ENCODE data around the gene RPGRIP1L.

RPGRIP1L gene

GRCh38 chr16:53576904-53577303 lies 126.8 kb downstream of the RPGRIP1L start:
- TF ChIP-seq SPI1 (IDR thresholded peaks at IDR 0.05; ENCODE audit: borderline replicate concordance, low read depth) = no peak
- TF ChIP-seq POLR2AphosphoS5 (IDR thresholded peaks at IDR 0.05; ENCODE audit: low read depth) = no peak
- no peak for TF ChIP-seq REST (IDR thresholded peaks at IDR 0.05; ENCODE audit: insufficient replicate concordance, low read depth)
- TF ChIP-seq GABPA (IDR thresholded peaks at IDR 0.05; ENCODE audit: low read depth) = no peak
- TF ChIP-seq CTCF (IDR thresholded peaks at IDR 0.05; ENCODE audit: insufficient read depth, low read length) = no peak
- no peaks in the 10 kb centered on the region for H3K27me3 ChIP-seq (ENCODE audit: insufficient read depth, poor library complexity, severe bottlenecking)
- no peak overlapping the region for H3K4me3 ChIP-seq (replicated peaks; ENCODE audit: insufficient read depth, low read length)
- H3K27ac ChIP-seq (replicated peaks) = no peak overlapping the region
- DNase-seq (ENCODE audit: low read depth in 1 of 2, low spot score in 1 of 2) = no peak

- TF ChIP-seq CTCF (IDR thresholded peaks at IDR 0.05; ENCODE audit: insufficient read depth, low read length) (no peak), POLR2AphosphoS5 (IDR thresholded peaks at IDR 0.05; ENCODE audit: low read depth) (no peak), SPI1 (IDR thresholded peaks at IDR 0.05; ENCODE audit: borderline replicate concordance, low read depth) (no peak), REST (IDR thresholded peaks at IDR 0.05; ENCODE audit: insufficient replicate concordance, low read depth) (no peak), GABPA (IDR thresholded peaks at IDR 0.05; ENCODE audit: low read depth) (no peak)
- DNase-seq (ENCODE audit: low read depth in 1 of 2, low spot score in 1 of 2) = no peak
- H3K27me3 ChIP-seq (ENCODE audit: insufficient read depth, poor library complexity, severe bottlenecking) = no peaks in the 10 kb centered on the region
- H3K27ac ChIP-seq (replicated peaks) = no peak overlapping the region
- H3K4me3 ChIP-seq (replicated peaks; ENCODE audit: insufficient read depth, low read length) = no peak overlapping the region
These were observed 127.4 kb downstream of the RPGRIP1L start for GRCh38 chr16:53576210-53576609.

- no peak for DNase-seq (ENCODE audit: low read depth in 1 of 2, low spot score in 1 of 2)
- no peak overlapping the region for H3K4me3 ChIP-seq (replicated peaks; ENCODE audit: insufficient read depth, low read length)
- no peak overlapping the region for H3K27ac ChIP-seq (replicated peaks)
These were observed 131.9 kb downstream of the RPGRIP1L start for GRCh38 chr16:53571763-53572162.

More at GRCh38 chr16:53571763-53572162, 131.9 kb downstream of the RPGRIP1L start:
- TF ChIP-seq REST (IDR thresholded peaks at IDR 0.05; ENCODE audit: insufficient replicate concordance, low read depth) (no peak), SPI1 (IDR thresholded peaks at IDR 0.05; ENCODE audit: borderline replicate concordance, low read depth) (no peak), POLR2AphosphoS5 (IDR thresholded peaks at IDR 0.05; ENCODE audit: low read depth) (no peak), CTCF (IDR thresholded peaks at IDR 0.05; ENCODE audit: insufficient read depth, low read length) (no peak), GABPA (IDR thresholded peaks at IDR 0.05; ENCODE audit: low read depth) (no peak)
- H3K27me3 ChIP-seq (ENCODE audit: insufficient read depth, poor library complexity, severe bottlenecking) = no peaks in the 10 kb centered on the region
